Coronary artery (tissue), 2 donors: ENCODE results near the gene HMBS.
"Not testable (repeated sequence)": the region's sequence is repeated elsewhere in the genome, so short reads cannot be mapped to it uniquely, and the experiment has no call there.

Experiments
- DNase-seq: peaks from one replicate; pipeline ENCODE4 v3.0.0-alpha.2; 2017; ENCODE audit warnings: low spot score
- H3K27ac ChIP-seq, 2 donors: fragments of 200-600 bp; sonication (generic); one replicate each; pipeline ENCODE4 v1.5.1; 2016 to 2019
- H3K4me3 ChIP-seq: fragments of 200-600 bp; sonication (generic); 2 replicates; pipeline ENCODE4 v1.5.1; 2016; ENCODE audit warnings: mild to moderate bottlenecking, moderate library complexity
- TF ChIP-seq, protein P1 (sequence below): fragments of 200-600 bp; sonication (generic); IDR thresholded peaks from one replicate; pipeline ENCODE4 v1.5.1; 2019; ENCODE audit warnings: antibody characterized with exemption

Gene HMBS

DNA sequence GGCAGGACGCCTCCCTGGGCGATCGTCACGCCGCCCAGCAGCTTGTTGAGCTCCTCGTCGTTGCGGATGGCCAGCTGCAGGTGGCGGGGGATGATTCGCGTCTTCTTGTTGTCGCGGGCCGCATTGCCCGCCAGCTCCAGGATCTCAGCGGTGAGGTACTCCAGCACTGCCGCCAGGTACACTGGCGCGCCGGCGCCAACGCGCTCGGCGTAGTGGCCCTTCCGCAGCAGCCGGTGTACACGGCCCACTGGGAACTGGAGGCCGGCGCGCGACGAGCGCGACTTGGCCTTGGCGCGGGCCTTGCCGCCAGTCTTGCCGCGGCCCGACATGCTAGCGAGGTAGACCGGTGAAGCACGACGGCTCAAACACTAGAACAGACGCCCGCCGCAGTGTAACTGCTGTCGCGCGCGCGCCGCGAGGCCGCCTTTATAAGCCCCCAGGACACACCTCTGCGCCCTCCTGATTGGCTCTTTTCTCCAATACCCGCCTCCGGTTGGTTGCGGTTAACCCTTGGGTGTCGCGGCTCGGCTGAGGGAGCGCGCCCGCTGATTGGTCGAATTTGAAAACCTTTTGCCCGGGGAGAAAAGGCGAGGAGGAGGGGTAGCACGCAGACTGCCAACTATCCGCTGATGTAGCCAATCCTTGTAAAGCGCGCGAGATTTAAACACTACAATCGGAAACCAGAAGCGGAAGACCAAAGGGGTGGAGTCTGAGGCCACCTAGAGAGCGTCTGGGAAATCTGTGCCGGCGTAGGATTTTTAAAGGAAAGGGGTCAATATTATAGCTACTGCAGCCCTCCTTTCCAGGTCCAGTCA lies 10.6 kb downstream of the HMBS start:
- TF ChIP-seq, protein P1, sequence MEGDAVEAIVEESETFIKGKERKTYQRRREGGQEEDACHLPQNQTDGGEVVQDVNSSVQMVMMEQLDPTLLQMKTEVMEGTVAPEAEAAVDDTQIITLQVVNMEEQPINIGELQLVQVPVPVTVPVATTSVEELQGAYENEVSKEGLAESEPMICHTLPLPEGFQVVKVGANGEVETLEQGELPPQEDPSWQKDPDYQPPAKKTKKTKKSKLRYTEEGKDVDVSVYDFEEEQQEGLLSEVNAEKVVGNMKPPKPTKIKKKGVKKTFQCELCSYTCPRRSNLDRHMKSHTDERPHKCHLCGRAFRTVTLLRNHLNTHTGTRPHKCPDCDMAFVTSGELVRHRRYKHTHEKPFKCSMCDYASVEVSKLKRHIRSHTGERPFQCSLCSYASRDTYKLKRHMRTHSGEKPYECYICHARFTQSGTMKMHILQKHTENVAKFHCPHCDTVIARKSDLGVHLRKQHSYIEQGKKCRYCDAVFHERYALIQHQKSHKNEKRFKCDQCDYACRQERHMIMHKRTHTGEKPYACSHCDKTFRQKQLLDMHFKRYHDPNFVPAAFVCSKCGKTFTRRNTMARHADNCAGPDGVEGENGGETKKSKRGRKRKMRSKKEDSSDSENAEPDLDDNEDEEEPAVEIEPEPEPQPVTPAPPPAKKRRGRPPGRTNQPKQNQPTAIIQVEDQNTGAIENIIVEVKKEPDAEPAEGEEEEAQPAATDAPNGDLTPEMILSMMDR: peak; percentile 11

DNA sequence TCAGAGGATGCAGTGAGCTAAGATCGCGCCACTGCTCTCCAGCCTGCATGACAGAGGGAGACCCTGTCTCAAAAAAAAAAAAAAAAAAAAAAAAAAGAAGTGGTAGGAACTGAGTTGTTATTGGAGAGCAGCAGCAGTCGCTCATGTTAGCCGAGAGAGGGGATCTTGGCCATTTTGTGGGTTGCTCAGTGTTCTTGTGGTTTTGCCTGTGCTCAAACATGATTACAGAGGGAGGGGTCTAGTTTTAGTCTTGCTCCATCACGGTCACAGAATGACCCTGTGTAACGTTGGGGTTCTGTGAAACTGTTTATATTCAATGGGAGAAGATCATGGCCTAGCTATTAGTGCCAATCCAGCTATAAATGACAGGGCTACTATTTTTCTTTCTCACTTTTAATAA lies 15.0 kb downstream of the HMBS start:
- H3K4me3 ChIP-seq: no peak overlapping the region
- DNase-seq: no peak
- no peak overlapping the region for H3K27ac ChIP-seq
- TF ChIP-seq, protein P1: no peak

More for the DNA sequence above, 10.6 kb downstream of the HMBS start:
- peak overlapping the region; percentile 92 for H3K4me3 ChIP-seq
- peak overlapping the region; percentile 97 for H3K27ac ChIP-seq
- peak; percentile 100 for DNase-seq

DNA sequence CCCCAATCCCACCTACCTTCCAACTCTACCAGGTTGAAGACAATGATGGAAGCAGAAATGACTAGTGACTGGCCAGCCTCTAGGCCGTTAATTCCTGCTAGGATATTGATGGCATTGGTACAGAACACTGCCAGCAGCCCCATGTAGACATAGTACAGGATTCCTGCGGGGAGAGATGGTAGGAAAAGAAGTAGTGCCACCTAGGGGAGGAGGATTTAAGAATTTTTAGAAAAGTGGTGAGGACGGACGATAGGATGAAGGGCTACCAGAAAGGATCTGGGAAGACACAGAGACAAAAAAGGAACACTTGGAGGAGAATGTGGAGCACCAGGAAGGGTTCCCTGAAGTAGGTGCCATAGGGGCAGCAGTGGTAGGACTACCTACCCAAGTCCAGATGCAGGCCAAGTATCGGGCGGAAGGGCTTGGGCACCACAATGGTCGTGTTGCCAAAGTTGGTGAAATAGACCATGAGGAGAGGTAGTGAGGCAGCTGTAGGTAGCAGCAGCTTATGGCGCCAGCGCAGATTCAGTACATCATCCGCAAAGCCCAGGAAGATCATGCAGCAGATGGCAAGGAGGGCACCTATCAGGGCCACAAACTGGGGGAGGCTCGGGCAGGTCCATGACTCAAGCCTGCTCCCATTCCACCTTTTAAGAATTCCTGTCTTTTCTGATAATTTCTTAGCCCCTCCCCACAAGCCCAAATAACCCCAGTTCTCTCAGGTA lies 15.7 kb downstream of the HMBS start:
- DNase-seq: no peak
- H3K4me3 ChIP-seq: peak overlapping the region; percentile 77
- TF ChIP-seq, protein P1: no peak
- H3K27ac ChIP-seq: no peak overlapping the region

DNA sequence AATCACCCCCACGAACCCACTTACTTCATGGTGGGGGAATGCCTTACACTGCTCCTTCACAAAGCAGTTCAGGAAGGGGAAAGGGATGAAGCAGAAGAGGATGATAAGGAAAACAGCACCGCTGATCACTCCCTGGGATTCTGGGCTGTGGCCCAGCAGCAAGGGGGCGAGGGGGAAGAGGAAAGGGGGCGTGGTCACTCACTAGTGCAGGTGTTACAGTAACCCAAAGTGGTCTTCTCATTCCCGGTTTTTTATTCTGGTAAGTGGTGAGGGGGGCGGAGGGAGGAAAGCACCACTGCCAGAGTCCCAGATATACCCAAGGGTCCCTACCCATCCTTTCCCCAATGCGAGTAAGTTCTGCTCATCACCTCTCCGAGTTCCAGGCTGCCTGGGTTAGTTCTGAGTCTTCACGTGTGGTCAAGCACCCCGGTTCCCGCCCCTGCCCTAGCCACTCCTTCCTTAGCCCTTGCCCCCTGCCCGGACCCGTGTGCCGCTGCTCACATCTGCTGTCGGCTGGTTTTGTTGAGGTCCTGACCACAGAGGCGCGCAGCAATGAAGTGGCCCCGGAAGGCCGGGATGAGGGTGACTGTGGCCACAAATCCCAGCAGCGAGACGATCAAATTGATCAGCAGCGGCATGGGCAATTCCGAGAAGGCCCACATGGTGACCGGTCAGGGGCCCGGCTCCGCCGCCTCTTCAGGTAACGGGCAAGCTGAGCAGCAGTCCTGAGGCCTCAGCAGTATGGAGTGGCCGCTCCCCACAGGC lies 16.5 kb downstream of the HMBS start:
- TF ChIP-seq, protein P1: no peak
- DNase-seq: peak; percentile 87

DNA sequence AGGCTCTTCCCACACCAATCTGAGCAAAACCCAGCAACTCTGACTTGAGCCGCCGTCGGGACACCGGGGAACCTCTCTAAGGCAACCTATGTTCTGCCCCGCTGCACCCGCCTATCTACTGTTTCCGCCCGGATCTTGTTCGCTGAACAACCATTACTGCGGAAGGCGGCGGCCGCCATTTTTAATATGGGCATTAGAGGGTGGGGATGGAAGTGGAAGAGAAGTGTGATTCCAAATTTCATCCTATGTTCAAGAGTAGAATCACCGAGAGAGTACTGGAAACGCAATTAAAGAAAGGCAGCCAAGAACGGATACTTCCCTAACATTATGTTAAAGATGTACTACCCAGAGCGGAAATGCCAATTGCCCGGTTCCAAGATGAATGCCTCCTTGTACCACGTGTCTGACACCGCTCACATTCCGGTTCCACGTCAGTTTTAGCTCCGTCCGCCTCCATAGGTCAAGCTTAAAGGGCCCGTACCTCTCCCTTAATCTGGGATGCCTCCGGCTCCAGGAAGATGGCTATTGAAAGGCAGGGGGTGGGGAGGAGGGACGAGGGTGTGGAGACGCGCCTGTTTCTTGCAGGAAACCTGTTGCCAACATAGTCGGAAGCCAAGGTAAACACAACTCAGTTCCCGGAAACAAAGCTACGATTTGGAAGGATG lies 17.2 kb downstream of the HMBS start, which contains the start of gene DPAGT1:
Gene DPAGT1, minus strand, starts transcription at position 95 of the 665 bp plus-strand sequence. CDS start 198 bp downstream, outside the sequence.
- Histone ChIP-seq H3K4me3 (peak within 1 kb of the TSS; percentile 77), H3K27ac (peak within 1 kb of the TSS; percentile 79 to 97)
- TF ChIP-seq, protein P1: no peak
- DNase-seq: peak; percentile 96

More for the DNA sequence above, 16.5 kb downstream of the HMBS start:
- H3K4me3 ChIP-seq: peak overlapping the region; percentile 77
- H3K27ac ChIP-seq: peak overlapping the region; percentile 79 to 97

DNA sequence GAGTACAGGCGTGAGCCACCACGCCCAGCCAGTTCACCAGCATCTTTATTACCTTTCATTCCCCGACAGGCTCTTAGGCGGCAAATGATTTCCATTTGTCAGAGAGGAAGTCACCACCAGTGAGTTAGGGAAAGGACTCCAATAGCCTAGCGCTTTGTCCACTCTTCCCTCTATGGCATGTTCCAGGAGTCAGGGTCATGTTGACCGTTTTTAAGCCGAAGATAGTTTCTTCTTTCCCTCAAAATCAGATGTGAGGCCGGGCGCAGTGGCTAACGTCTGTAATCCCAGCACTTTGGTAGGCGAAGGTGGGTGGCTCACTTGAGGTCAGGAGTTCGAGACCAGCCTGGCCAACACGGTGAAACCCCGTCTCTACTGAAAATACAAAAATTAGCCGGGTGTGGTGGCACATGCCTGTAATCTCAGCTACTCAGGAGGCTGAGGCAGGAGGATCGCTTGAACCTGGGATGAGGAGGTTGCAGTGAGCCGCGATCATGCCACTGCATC lies 18.5 kb downstream of the HMBS start:
- Histone ChIP-seq H3K4me3 (peak overlapping the region; percentile 77), H3K27ac (peak overlapping the region; percentile 79 to 97)

More for the DNA sequence above, 18.5 kb downstream of the HMBS start:
- DNase-seq: not testable (repeated sequence)
